Measurements from ENCODE around the gene DMRTC2. TPM values are rescaled to one million over a fixed set of nuclear protein-coding genes. Genes with fewer than 3 reads are reported as not detected.
A peak's percentile ranks its signal among the peaks of the same experiment; 100 is the strongest.

The DMRTC2 gene
- total and polyA plus RNA-seq, 2 of the 13 experiments (the other 11 are each of a cell fraction or from before 2014, with no cell fraction given) = not detected

DNA sequence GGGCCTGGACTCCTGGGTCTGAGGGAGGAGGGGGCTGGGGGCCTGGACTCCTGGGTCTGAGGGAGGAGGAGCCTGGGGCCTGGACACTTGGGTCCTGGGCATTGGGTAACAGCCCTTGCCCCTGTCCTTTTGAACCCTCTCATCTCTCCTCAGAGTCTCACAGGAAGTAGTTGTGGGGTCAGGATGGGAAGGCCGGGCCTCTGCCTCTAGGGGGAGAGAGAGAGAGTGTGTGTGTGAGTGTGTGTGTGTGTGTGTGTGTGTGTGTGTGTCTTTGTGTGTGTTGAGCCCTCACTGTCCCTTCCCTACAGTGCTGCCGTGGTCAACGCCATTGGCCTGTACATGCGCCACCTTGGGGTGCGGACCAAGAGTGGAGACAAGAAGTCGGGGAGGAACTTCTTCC lies 49.1 kb downstream of the DMRTC2 start (continued):
- 0 out of 2 replicates have a peak, but pooled peaks have one; percentile 61 for TF ChIP-seq ZBTB7A (CRISPR knock-in tag; IDR thresholded peaks at IDR 0.05)
- no peak for TF ChIP-seq RFX5 (IDR thresholded peaks at IDR 0.05; ENCODE audit: low read depth, low read length)
- no peak for TF ChIP-seq U2AF1 (optimal IDR thresholded peaks at IDR 0.05; ENCODE audit: low read depth, low read length)
- no peak for TF ChIP-seq ZFP1 (CRISPR knock-in tag; IDR thresholded peaks at IDR 0.05)
- TF ChIP-seq ZNF430 (CRISPR knock-in tag; IDR thresholded peaks at IDR 0.05) = no peak
- peak; percentile 77; the same call in 1 of the 2 replicates for TF ChIP-seq TARDBP (CRISPR knock-in tag; IDR thresholded peaks at IDR 0.05)
- peak; percentile 50 for TF ChIP-seq CEBPG (CRISPR knock-in tag; IDR thresholded peaks at IDR 0.05)
- TF ChIP-seq, protein P1, sequence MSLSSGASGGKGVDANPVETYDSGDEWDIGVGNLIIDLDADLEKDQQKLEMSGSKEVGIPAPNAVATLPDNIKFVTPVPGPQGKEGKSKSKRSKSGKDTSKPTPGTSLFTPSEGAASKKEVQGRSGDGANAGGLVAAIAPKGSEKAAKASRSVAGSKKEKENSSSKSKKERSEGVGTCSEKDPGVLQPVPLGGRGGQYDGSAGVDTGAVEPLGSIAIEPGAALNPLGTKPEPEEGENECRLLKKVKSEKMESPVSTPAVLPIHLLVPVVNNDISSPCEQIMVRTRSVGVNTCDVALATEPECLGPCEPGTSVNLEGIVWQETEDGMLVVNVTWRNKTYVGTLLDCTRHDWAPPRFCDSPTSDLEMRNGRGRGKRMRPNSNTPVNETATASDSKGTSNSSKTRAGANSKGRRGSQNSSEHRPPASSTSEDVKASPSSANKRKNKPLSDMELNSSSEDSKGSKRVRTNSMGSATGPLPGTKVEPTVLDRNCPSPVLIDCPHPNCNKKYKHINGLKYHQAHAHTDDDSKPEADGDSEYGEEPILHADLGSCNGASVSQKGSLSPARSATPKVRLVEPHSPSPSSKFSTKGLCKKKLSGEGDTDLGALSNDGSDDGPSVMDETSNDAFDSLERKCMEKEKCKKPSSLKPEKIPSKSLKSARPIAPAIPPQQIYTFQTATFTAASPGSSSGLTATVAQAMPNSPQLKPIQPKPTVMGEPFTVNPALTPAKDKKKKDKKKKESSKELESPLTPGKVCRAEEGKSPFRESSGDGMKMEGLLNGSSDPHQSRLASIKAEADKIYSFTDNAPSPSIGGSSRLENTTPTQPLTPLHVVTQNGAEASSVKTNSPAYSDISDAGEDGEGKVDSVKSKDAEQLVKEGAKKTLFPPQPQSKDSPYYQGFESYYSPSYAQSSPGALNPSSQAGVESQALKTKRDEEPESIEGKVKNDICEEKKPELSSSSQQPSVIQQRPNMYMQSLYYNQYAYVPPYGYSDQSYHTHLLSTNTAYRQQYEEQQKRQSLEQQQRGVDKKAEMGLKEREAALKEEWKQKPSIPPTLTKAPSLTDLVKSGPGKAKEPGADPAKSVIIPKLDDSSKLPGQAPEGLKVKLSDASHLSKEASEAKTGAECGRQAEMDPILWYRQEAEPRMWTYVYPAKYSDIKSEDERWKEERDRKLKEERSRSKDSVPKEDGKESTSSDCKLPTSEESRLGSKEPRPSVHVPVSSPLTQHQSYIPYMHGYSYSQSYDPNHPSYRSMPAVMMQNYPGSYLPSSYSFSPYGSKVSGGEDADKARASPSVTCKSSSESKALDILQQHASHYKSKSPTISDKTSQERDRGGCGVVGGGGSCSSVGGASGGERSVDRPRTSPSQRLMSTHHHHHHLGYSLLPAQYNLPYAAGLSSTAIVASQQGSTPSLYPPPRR (CRISPR knock-in tag; IDR thresholded peaks at IDR 0.05; ENCODE audit: borderline replicate concordance) = peak; percentile 24; the same call in 1 of the 2 replicates
- peak; percentile 57; the same call in 1 of the 2 replicates for TF ChIP-seq ZNF788 (CRISPR knock-in tag; IDR thresholded peaks at IDR 0.05; ENCODE audit: borderline replicate concordance)
- TF ChIP-seq TCF7 (IDR thresholded peaks at IDR 0.05; ENCODE audit: low read depth) = no peak
- TF ChIP-seq GABPB1 (CRISPR knock-in tag; IDR thresholded peaks at IDR 0.05) = peak; percentile 65; the same call in 1 of the 2 replicates
- TF ChIP-seq SOX5 (CRISPR knock-in tag; IDR thresholded peaks at IDR 0.05; ENCODE audit: borderline replicate concordance) = no peak
- no peak for TF ChIP-seq JUNB (CRISPR knock-in tag; IDR thresholded peaks at IDR 0.05; ENCODE audit: borderline replicate concordance)
